AG10803 (cell line): ENCODE results near the gene MAP3K6.
"Not testable (repeated sequence)": the region's sequence is repeated elsewhere in the genome, so short reads cannot be mapped to it uniquely, and the experiment has no call there.

Experiments used
- DNase-seq: peaks from one replicate; pipeline ENCODE4 v3.0.0; 2010; ENCODE audit warnings: low read depth
- H3K4me3 ChIP-seq: 2 replicates; pipeline ENCODE4 v1.5.1; 2011; ENCODE audit warnings: mild to moderate bottlenecking, low read length, control low read depth
- TF ChIP-seq, protein P1 (sequence below): conservative IDR thresholded peaks from 2 replicates; pipeline ENCODE4 v1.5.1; 2011; ENCODE audit warnings: mild to moderate bottlenecking, low read length, control low read depth, inconsistent platforms

The MAP3K6 gene

GRCh38 chr1:27391511-27392095, 24.8 kb upstream of the MAP3K6 start:
- TF ChIP-seq, protein P1, sequence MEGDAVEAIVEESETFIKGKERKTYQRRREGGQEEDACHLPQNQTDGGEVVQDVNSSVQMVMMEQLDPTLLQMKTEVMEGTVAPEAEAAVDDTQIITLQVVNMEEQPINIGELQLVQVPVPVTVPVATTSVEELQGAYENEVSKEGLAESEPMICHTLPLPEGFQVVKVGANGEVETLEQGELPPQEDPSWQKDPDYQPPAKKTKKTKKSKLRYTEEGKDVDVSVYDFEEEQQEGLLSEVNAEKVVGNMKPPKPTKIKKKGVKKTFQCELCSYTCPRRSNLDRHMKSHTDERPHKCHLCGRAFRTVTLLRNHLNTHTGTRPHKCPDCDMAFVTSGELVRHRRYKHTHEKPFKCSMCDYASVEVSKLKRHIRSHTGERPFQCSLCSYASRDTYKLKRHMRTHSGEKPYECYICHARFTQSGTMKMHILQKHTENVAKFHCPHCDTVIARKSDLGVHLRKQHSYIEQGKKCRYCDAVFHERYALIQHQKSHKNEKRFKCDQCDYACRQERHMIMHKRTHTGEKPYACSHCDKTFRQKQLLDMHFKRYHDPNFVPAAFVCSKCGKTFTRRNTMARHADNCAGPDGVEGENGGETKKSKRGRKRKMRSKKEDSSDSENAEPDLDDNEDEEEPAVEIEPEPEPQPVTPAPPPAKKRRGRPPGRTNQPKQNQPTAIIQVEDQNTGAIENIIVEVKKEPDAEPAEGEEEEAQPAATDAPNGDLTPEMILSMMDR, result no peak
- no peak for DNase-seq
- peak overlapping the region; percentile 57 for H3K4me3 ChIP-seq

DNA sequence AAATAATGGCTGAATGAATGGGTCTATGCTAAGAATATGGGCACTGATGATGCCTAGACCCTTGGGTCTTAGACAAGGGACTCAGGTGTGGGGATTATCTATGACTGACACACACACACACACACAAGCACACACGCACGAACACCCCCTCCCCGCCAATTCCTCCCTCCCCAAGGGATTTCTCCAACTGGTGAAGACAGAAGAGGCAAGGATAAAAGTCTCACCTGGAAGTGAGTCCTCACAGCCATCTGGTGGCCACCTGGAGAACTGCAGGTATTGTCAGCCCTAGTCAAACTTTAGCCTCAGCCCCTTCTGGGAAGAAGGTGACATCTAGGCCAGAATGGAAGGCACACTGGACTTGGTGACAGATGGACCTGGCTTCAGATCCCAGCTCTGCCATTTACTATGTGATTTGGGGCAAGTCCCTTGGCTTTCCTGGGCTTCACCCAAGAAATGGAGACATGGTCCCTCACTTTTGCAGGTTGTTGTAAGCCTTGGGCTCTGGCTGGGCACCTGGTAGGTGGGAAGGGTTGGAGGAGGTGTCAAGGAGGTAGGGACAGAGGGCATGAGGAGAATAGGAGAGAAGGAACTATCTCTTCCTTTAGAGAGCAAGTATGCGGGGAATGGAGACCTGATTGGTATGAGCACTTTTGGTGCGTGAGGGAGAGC, 21.7 kb upstream of the MAP3K6 start:
- TF ChIP-seq, protein P1, result peak; percentile 88
- H3K4me3 ChIP-seq, result no peak overlapping the region
- peak; percentile 29 for DNase-seq

DNA sequence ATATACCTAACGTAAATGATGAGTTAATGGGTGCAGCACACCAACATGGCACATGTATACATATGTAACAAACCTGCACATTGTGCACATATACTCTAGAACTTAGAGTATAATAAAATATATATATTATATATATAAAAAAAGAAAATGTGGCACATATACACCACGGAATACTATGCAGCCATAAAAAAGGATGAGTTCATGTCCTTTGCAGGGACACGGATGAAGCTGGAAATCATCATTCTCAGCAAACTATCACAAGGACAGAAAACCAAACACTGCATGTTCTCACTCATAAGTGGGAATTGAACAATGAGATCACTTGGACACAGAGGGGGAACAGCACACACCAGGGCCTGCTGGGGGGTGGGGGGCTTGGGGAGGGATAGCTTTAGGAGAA, 18.0 kb upstream of the MAP3K6 start:
- H3K4me3 ChIP-seq, DNase-seq: not testable (repeated sequence)

GRCh38 chr1:27383661-27384060, 16.9 kb upstream of the MAP3K6 start:
- TF ChIP-seq, protein P1, result no peak
- H3K4me3 ChIP-seq, result no peak overlapping the region
- DNase-seq, result no peak

DNA sequence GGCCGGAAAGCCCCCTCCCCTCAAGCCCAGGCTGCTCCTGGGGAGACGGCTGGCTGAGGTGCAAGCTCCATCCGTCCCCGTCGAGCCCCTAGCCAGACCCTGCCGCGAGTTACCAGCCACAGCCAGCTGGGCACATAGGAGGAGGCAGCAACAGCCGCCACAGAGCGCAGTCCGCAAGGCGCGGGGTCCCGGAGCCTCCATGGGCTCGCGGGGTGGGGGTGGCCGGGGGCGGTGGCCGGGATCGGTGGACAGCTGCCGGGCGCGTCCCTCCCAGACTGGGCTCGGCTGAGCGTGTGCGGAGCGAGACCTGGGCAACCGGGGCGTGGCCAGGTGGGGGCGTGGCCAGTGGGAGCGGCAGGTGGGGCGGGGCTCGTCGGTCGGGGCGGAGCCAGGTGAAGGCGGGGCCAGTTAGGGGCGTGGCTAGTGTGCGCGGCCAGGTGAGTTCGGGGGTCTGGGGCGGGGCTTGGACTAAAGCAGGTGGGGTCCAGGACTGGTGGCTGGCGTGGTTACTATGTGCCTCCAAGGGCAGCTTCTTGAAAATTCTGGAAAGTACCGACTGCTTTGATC, 16.4 kb upstream of the MAP3K6 start, which contains the start of gene CD164L2:
CD164L2 (minus strand) TSS at position 295 of the 567 bp plus-strand sequence; CDS start at position 201, 94 bp downstream.
- DNase-seq, result no peak
- H3K4me3 ChIP-seq, result no peak within 1 kb of the TSS
- TF ChIP-seq, protein P1, result no peak

DNA sequence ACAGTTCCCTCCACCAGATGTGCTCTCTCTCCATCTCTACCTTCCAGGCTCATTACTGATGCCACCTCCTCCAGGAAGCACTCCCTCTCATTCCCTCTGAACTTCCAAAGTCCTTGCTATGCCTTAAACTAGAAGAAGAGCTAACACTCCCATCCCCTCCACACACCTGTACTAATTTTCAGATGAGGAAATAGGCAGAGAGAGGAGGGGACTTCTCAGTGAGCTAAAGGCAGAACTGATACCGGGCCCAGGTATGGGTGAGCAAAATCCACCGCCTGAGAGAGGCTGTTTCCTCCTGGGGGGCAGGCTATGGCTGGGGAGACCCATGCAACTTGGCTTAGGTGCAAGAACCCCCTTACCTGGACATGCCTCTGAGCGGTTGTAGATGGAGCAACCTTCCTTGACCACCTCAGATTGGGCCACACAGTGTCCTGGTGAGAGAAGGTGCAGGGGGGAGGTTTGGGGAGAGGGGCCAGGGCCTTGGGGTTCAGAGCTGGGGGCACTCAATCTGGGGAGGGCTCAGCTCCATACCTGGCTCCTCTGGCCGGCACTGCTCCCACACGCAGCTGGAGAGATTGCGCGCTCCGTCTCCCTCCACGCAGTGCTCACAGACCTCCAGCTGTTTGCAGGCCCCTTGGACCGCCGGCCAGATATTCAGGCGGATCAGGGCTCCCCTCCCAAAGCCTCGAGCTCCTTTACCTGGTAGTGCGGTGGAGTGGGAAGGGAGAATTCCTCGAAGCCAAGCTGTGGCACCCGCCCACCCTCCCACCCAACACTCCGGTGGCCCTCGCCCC, 15.4 kb upstream of the MAP3K6 start:
- no peak for DNase-seq
- TF ChIP-seq, protein P1, result no peak
- H3K4me3 ChIP-seq, result no peak overlapping the region
